Dermis blood vessel endothelial cell (primary cell): Measurements from ENCODE around the gene QKI. TPM values are rescaled to one million over a fixed set of nuclear protein-coding genes. Genes with fewer than 3 reads are reported as not detected.
"Not testable (repeated sequence)": the region's sequence is repeated elsewhere in the genome, so short reads cannot be mapped to it uniquely, and the experiment has no call there.

Experiments used
- DNase-seq: peaks from one replicate; pipeline ENCODE4 v3.0.0; 2010
- total RNA-seq: library from RNA; depleted of rRNA; stranded (reverse); fragments of >200 nt; gene quantifications from 2 replicates; pipeline ENCODE4 v1.2.3, GENCODE V29; 2014

The QKI gene
- 307 and 356 TPM in 2 replicates for total RNA-seq

DNA sequence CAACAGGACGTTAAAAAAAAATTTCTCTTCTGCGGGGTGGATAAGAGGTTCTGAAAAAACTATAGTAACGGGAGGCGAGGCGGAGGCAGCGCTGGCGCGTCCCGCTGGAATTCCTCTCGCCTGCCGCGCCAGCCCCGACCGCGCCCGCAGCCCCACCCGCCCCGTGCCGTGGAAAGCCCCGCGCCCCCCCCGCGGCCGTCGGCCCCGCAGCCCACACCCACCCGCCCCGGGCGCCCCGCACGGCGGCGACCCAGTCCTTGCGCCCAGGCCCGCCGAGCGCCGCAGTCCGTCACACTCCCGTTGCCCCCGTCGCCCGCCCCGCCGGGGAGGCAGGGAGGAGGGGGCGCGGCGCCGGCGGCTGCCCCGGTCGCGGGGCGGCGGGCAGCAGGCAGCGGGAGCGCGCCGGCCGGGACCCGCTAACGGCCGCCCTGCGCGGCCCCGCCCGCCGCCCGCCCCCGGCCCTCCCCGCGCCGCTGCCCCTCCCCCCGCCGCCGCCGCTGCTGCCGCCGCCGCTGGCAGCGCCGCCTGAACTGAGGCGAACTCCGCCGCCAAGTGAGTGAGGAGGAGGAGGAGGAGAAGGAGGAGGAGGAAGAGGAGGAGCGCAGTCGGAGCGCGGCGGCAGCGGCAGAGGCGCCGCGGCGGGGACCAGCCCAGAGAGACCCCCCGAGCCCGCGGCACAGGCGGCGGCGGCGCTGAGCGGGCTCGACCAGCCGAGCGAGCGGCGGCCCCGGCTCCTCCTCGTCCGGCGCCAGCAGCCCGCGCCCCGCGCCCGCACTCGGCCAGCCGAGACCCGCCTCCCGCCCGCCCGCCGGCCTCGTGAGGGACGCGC, at the start of gene QKI:
Gene QKI, plus strand, starts transcription at position 602 of the 829 bp plus-strand sequence. CDS start 476 bp downstream, outside the sequence.
- DNase-seq: peak; percentile 81

GRCh38 chr6:163366288-163366687, 48.2 kb upstream of the QKI start:
- no peak for DNase-seq

DNA sequence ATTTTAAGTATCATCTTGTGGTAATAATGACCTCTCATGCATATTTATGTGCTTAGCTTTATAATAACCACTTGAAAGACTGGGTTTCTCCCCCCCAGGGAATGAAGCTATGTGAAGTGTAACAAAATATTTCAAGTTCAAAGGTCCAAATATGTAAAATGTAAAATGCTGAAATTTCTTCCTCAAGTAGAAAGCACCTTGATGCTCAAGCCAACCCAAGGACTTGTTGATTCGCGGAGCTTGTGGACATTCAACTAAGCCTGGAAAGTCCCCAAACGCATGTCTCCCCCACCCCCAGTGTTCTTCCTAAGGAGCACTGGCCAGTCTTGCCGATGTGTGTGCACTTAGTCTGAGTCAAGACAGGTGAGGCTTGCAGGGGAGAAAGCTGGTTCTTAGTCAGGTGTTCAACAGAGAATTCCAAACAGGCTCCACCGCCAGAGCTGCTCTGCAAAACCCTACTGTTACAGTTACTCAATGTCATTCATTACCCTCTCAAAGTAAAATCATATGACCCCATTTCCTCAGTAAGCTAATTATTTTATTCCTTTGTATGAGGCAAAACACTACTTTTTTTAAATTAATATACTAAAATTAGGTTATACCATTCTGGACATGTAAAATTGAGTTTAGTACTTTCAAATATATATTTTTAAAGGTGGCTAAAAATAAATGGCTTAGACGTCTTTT, 46.9 kb upstream of the QKI start:
- peak; percentile 25 for DNase-seq

GRCh38 chr6:163369141-163369540, 45.4 kb upstream of the QKI start:
- DNase-seq: no peak

DNA sequence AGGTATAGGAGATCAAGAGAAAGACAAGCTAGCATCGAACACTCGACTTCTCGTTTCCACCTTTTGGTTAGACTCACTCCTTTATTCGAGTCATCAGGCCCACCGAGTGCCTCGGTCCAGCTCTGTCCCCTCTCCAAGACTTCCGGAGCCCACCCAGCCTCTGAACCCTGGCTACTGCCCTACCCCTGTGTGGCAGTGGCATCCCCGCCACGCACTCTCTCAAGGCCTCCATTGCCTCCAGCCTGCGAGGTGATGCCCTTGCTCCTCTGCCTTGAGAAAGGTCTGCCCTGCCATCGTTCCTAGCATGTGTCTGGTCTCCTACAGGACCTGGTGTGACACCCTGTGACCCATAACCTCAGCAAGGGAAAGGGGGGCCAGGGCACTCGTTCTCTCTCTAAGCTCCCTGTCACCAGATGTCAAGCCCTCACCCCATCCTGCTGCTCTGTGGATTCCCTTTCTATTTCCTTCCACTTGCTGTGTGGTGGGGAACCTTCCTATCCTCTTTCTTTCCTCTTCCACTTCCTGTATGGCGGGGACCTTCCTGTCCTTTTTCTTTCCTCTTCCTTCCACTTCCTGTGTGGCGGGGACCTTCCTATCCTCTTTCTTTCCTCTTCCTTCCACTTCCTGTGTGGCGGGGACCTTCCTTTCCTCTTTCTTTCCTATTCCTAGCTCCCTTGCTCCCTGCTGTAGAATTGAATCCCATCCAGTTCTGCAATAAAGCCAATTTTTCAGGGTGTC, 44.7 kb upstream of the QKI start:
- DNase-seq: no peak

DNA sequence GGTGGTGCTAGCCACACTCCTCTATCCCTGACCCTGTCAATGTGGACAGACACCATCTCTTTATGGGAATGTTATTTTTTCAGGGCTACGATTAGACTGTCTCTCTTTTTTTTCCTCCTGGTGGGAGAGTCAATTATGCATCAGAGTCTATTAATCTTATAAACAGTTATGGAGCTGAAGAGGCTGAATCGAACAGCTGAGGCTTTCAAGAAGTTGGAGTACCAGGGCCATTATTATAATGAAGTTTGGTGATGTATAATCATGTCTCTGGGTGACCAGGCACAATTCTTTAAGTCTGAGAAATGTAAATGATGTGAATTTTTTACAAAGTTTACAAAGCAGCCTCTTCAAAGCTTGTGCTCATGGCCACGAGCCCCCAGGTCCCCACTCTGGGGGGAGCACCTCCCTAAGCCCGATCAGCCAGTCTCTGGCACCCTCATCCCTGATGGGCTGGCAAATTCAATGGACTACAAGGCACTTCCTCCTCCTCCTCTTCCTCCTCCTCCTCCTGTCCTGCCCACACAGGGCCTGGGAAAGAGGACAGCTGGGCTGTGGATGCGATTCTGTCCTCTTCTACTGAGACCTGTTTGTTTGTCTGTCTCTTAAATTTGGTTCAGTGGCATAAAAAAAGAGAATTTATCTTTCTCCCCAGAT, 43.9 kb upstream of the QKI start:
- DNase-seq: no peak

DNA sequence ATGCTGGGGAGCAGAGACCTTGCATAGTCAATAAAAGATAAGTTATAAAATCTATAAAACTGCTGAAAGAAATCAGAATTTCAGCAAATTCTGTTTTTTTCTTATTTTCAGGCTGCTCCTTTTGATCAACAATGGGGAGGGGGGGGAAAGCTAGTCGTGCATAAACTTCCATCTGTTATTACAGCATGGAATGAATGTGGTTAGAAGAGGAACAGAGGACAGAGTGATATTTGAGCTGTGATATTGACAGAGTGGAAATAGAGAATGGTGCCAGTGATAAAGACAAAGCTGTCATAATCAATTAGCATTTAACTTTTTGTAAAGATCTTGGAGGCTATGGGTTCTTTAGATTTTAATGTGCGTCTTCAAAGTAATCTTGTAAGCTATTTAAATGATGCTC, 43.4 kb upstream of the QKI start:
- DNase-seq: no peak

GRCh38 chr6:163373240-163373639, 41.3 kb upstream of the QKI start:
- no peak for DNase-seq

GRCh38 chr6:163375361-163375760, 39.2 kb upstream of the QKI start:
- no peak for DNase-seq

- DNase-seq: no peak
Measured at GRCh38 chr6:163376187-163376586, 38.3 kb upstream of the QKI start.

DNA sequence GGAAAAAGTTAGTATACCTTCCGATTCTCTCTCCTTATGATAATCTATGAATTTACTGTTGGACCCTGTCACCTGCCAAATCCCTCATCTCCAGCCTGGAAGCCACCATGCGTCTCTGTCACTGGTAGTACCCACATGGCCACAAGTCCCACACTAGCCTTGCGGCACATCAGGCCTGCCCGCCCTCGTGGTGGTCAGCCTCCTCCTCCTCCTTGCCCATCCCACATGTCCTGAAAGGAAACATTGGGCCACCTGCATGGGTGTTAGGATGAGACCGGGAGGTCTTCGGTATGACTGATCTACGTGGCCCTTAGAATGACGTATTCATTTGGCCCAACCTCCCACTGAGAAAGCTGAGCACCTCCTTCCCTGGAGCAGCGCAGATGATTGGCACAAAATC, 37.0 kb upstream of the QKI start:
- DNase-seq: no peak

- DNase-seq: no peak
Measured at GRCh38 chr6:163380216-163380615, 34.3 kb upstream of the QKI start.

DNA sequence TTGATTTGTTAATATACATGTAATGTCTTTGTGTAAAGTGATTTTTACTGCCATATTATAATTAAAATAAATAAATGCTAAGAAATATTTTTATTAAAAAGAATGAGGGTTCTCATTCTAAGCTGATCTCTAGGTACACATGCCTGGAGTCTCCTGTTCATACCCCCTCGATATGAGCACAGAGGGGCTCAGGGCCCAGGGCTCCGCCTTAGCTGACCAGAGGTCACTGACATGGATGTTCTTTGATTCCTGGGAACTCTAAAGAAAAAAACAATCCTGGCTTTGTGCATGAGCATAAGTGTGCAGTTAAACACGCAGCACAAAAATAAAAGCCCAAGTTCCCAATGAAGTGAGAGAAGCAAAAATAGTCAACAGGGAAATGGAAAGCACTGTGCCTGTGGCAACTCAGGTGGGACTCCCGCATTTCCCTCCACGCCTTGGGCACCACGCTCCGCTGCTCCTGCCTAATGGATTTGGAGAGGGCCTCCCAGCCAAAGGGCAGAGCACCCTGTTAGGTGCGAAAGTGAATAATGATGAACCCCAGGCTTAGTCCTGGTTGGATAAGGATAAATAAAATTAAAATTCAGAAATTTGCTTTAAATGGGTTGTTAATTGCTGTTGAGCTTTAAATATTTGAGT, 33.3 kb upstream of the QKI start:
- DNase-seq: no peak

DNA sequence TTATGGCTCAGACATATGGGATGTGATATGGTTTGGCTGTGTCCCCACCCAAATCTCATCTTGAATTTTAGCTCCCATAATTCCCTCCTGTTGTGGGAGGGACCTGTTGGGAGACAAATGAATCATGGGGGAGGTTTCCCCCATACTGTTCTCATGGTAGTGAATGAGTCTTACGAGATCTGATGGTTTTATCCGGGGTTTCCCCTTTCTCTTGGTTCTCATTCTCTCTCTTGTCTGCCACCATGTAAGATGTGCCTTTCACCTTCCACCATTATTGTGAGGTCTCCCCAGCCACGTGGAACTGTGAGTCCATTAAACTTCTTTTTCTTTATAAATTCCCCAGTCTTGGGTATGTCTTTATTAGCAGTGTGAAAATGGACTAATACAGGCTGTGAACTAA, 31.1 kb upstream of the QKI start:
- not testable (repeated sequence) for DNase-seq

GRCh38 chr6:163383912-163384311, 30.6 kb upstream of the QKI start:
- no peak for DNase-seq

- DNase-seq: no peak
Measured at GRCh38 chr6:163384510-163384909, 30.0 kb upstream of the QKI start.

GRCh38 chr6:163385503-163385902, 29.0 kb upstream of the QKI start:
- DNase-seq: not testable (repeated sequence)

DNA sequence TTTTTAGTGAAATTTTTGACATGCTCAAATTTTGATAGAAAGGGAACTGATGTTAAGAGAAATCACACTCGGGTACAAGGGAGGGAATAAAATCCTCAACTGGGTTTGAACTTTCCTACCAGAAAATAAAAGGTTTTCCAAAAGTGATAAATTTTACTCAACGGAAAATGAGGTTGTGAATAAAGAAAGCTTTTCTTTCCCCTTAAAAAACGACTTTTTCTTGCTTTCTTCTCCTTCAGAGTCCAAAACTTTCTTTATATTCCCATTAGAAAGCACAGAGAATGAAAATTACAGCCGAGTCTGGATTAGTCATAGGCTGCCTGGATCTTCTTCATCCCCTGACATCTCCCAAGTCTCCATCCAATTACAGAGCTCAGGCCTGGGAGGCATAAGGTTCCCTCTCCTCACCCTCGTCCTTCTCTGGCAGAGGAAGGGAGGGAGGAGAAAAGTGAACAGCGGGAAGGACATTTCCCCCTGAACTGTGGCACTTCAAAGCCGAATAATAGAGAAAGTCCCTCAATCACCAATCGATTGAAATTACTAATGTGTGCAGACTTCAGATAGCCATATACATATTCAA, 28.1 kb upstream of the QKI start:
- DNase-seq: no peak

DNA sequence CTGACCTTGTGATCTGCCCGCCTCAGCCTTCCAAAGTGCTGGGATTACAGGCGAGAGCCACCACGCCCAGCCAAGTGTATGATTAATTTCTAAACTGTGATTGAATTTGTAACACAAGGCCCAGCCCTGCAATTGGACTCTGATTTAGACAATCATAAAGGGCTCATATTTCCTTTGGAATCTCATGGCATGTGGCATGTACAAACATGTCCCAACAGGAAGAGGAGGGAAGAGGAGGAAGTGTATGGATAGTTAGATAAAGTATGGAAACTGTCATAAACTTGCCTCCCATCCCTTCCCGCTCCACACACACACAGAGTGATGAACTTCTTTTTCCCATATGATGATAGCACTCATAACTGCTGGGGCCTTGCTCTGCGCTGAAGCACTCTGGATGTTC, 27.2 kb upstream of the QKI start:
- peak; percentile 82 for DNase-seq

GRCh38 chr6:163389354-163389753, 25.2 kb upstream of the QKI start:
- no peak for DNase-seq

DNA sequence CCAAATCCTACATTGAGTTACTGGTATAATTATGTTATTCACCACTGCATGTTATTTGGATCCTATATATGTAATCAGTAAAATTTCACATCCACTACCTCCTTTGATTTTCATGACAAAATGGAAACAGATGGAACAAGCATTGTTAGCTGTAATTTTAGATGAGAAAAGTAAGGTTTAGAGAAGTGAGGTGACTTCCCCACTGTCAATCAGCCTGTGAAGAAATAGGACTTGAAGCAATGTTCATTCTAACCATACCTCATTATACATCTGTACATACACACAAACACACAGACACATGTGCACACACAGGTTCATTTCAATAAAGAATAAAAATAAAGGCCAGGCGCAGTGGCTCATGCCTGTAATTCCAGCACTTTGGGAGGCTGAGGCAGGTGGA, 23.7 kb upstream of the QKI start:
- DNase-seq: no peak

DNA sequence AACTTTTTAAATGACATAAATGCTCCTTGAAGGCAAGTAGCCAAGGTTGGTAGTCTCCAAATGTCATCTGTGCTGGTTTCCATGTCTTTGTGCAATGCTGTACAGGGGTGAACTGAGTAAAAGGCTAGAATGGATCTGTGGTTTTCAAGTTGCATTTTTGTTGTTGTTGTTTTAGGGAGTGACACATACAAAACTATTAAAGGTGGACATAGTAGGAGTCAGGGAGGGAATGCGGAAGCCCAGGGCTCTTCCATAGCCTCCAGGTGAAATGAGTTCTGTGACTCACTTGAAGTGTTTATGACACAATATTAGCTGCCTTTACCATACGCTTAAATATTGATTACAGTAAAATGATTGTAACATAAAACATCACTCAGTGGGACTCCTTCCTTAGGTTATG, 22.5 kb upstream of the QKI start:
- no peak for DNase-seq
